Hepatocyte (in vitro differentiated cells): ENCODE data around the gene SERPING1. TPM values are rescaled to one million over a fixed set of nuclear protein-coding genes. Genes with fewer than 3 reads are reported as not detected.

Experiments used
- DNase-seq: peaks from one replicate; pipeline ENCODE4 v3.0.0-alpha.2; 2016; ENCODE audit warnings: low spot score
- H2AFZ ChIP-seq: fragments of 200-600 bp; sonication (generic); 2 replicates; pipeline ENCODE4 v1.6.0; 2016; ENCODE audit warnings: antibody characterized with exemption, mild to moderate bottlenecking
- H3K27ac ChIP-seq: fragments of 200-600 bp; sonication (generic); 2 replicates; pipeline ENCODE4 v1.5.1; 2016; ENCODE audit warnings: mild to moderate bottlenecking
- H3K27me3 ChIP-seq: fragments of 200-600 bp; sonication (generic); 2 replicates; pipeline ENCODE4 v1.6.1; 2016
- H3K36me3 ChIP-seq: fragments of 200-600 bp; sonication (generic); replicated peaks from 2 replicates; pipeline ENCODE4 v1.5.1; 2016; ENCODE audit warnings: low read depth; ENCODE audit not compliant: insufficient read depth
- H3K4me1 ChIP-seq: fragments of 200-600 bp; sonication (generic); 2 replicates; pipeline ENCODE4 v1.5.1; 2016; ENCODE audit warnings: mild to moderate bottlenecking, moderate library complexity; ENCODE audit not compliant: insufficient read depth
- H3K4me2 ChIP-seq: fragments of 200-600 bp; sonication (generic); 2 replicates; pipeline ENCODE4 v1.6.0; 2016
- H3K4me3 ChIP-seq: fragments of 200-600 bp; sonication (generic); 2 replicates; pipeline ENCODE4 v1.5.1; 2016; ENCODE audit warnings: mild to moderate bottlenecking
- H3K79me2 ChIP-seq: fragments of 200-600 bp; sonication (generic); 2 replicates; pipeline ENCODE4 v1.6.0; 2017; ENCODE audit warnings: mild to moderate bottlenecking
- H3K9me2 ChIP-seq: fragments of 200-600 bp; sonication (generic); replicated peaks from 2 replicates; pipeline ENCODE4 v1.6.0; 2017; ENCODE audit warnings: mild to moderate bottlenecking; ENCODE audit not compliant: insufficient read depth
- H3K9me3 ChIP-seq: fragments of 200-600 bp; sonication (generic); 2 replicates; pipeline ENCODE4 v1.5.1; 2016; ENCODE audit warnings: low read depth, mild to moderate bottlenecking
- H4K20me1 ChIP-seq: fragments of 200-600 bp; sonication (generic); 2 replicates; pipeline ENCODE4 v1.6.0; 2016; ENCODE audit warnings: mild to moderate bottlenecking; ENCODE audit not compliant: insufficient read depth, poor library complexity, severe bottlenecking
- EZH2 ChIP-seq: fragments of 200-600 bp; sonication (generic); IDR thresholded peaks from 2 replicates; pipeline ENCODE4 v1.6.1; 2016; ENCODE audit warnings: antibody characterized with exemption, mild to moderate bottlenecking, borderline replicate concordance
- EZH2phosphoT487 ChIP-seq: fragments of 200-600 bp; sonication (generic); IDR thresholded peaks from one replicate; pipeline ENCODE4 v1.6.1; 2018; ENCODE audit warnings: antibody characterized with exemption, mild to moderate bottlenecking, low read depth, moderate library complexity; ENCODE audit not compliant: unreplicated experiment, severe bottlenecking
- WGBS: methylation state at CpG from one replicate; pipeline ENCODE4 v1.1.6; 2016; ENCODE audit warnings: low lambda C conversion rate; ENCODE audit errors: missing lambda C conversion rate; 5-methylcytosine and 5-hydroxymethylcytosine counted together
- polyA plus RNA-seq: library from polyadenylated mRNA; unstranded; fragments of >200 nt; fragmentation: Nextera tagmentation; extraction: Ambion mirVana; gene quantifications from 2 replicates; pipeline ENCODE4 v1.2.1, GENCODE V29; 2016
- total RNA-seq: library from RNA; depleted of rRNA; stranded (reverse); fragments of >200 nt; gene quantifications from 2 replicates; pipeline ENCODE4 v1.2.3, GENCODE V29; 2014
- TF ChIP-seq, protein P1 (sequence below): fragments of 200-600 bp; sonication (generic); IDR thresholded peaks from 2 replicates; pipeline ENCODE4 v1.5.1; 2016; ENCODE audit warnings: antibody characterized with exemption, mild to moderate bottlenecking; ENCODE audit not compliant: poor library complexity

Gene SERPING1
- total and polyA plus RNA-seq, 2 experiments from 2014 or later = 129 to 445 TPM

DNA sequence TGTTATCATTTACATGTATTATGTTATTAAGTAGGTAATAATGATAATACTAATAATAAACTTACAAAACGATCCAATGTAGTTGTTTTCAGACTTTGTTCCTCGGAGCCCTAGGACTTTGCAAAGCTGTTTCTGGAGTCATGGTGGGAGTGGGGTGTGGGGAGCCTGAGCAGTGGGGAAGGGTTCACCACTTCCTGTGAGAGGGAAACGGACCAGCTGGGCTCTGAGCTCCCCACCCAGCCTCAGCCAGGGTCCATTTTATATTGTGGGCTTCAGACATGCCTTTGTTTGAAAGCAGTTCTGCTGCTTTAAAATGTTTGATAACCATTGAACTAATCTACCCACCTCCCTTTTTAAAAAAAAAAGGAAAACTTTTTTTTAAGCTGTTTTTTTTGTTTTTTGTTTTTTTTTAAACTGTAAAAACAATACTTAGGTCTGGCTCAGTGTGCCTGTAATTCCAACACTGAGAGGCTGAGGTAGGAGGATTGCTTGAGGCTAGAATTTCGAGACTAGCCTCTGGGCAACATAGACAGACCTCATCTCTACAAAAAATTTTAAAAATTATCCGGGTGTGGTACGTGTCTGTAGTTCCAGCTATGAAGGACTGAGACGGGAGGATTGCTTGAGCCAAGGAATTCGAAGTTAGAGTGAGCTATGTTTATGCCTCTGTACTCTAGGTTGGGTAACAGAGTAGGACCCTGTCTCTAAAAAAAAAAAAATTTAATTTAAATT lies 7.0 kb downstream of the SERPING1 start:
- WGBS = 72% methylated on average over 8 of the region's 8 CpGs
- DNase-seq = no peak
- H3K27ac ChIP-seq = no peak overlapping the region

GRCh38 chr11:57605028-57605420 lies 7.5 kb downstream of the SERPING1 start:
- TF ChIP-seq EZH2phosphoT487 (no peak), EZH2 (no peak)
- TF ChIP-seq, protein P1, sequence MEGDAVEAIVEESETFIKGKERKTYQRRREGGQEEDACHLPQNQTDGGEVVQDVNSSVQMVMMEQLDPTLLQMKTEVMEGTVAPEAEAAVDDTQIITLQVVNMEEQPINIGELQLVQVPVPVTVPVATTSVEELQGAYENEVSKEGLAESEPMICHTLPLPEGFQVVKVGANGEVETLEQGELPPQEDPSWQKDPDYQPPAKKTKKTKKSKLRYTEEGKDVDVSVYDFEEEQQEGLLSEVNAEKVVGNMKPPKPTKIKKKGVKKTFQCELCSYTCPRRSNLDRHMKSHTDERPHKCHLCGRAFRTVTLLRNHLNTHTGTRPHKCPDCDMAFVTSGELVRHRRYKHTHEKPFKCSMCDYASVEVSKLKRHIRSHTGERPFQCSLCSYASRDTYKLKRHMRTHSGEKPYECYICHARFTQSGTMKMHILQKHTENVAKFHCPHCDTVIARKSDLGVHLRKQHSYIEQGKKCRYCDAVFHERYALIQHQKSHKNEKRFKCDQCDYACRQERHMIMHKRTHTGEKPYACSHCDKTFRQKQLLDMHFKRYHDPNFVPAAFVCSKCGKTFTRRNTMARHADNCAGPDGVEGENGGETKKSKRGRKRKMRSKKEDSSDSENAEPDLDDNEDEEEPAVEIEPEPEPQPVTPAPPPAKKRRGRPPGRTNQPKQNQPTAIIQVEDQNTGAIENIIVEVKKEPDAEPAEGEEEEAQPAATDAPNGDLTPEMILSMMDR = no peak

More for the DNA sequence above, 7.0 kb downstream of the SERPING1 start:
- Histone ChIP-seq H3K4me3 (no peak overlapping the region), H3K4me1 (peaks cover 1% of the 10 kb centered on the region), H4K20me1 (no peaks in the 10 kb centered on the region), H3K36me3 (no peaks in the 10 kb centered on the region), H3K4me2 (no peak overlapping the region), H3K27me3 (no peaks in the 10 kb centered on the region), H3K9me2 (no peaks in the 10 kb centered on the region), H2AFZ (no peak overlapping the region), H3K79me2 (no peaks in the 10 kb centered on the region), H3K9me3 (no peaks in the 10 kb centered on the region)
- no peak for TF ChIP-seq EZH2phosphoT487
- TF ChIP-seq, protein P1 = no peak
- no peak for TF ChIP-seq EZH2

DNA sequence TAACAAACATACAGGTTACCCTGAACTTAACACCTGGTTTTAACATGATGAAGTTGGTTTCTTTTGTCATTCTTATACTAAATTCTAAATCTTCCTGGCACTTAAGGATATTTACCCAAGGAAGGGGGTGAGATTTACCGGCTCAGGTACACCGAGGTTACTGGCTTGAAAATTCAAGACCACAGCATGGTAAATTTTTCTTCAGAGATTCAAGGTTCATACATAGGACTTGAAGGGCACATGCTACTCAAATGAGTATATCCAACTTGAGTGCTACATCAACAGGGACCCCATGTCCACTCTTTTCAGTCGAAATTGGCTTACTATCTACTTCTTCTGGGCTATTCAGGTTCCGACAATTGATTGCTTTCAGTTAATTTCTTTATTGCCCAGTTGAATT lies 12.7 kb downstream of the SERPING1 start:
- Histone ChIP-seq H2AFZ (no peak overlapping the region), H3K4me3 (no peak overlapping the region), H3K79me2 (no peaks in the 10 kb centered on the region), H3K27me3 (no peaks in the 10 kb centered on the region), H3K9me2 (no peaks in the 10 kb centered on the region), H3K9me3 (no peaks in the 10 kb centered on the region), H4K20me1 (no peaks in the 10 kb centered on the region), H3K36me3 (no peaks in the 10 kb centered on the region), H3K4me1 (no peaks in the 10 kb centered on the region), H3K27ac (no peak overlapping the region), H3K4me2 (no peak overlapping the region)
- TF ChIP-seq EZH2 (no peak), EZH2phosphoT487 (no peak)
- TF ChIP-seq, protein P1 = no peak
- no peak for DNase-seq
- WGBS = 87% methylated on average over 4 of the region's 4 CpGs

More at GRCh38 chr11:57605028-57605420, 7.5 kb downstream of the SERPING1 start:
- Histone ChIP-seq H3K4me3 (no peak overlapping the region), H3K27ac (no peak overlapping the region), H4K20me1 (no peaks in the 10 kb centered on the region), H3K4me2 (no peak overlapping the region), H3K36me3 (no peaks in the 10 kb centered on the region), H2AFZ (no peak overlapping the region), H3K9me2 (no peaks in the 10 kb centered on the region), H3K27me3 (no peaks in the 10 kb centered on the region), H3K9me3 (no peaks in the 10 kb centered on the region), H3K79me2 (no peaks in the 10 kb centered on the region), H3K4me1 (no peaks in the 10 kb centered on the region)
- no peak for DNase-seq
- WGBS = 92% methylated on average over 4 of the region's 5 CpGs
